ENCODE data around the gene AGR2. TPM values are rescaled to one million over a fixed set of nuclear protein-coding genes. Genes with fewer than 3 reads are reported as not detected.

Gene AGR2
- total and polyA plus RNA-seq, 2 donors (not counting 1 experiment from before 2014, with no cell fraction given), result not detected

DNA sequence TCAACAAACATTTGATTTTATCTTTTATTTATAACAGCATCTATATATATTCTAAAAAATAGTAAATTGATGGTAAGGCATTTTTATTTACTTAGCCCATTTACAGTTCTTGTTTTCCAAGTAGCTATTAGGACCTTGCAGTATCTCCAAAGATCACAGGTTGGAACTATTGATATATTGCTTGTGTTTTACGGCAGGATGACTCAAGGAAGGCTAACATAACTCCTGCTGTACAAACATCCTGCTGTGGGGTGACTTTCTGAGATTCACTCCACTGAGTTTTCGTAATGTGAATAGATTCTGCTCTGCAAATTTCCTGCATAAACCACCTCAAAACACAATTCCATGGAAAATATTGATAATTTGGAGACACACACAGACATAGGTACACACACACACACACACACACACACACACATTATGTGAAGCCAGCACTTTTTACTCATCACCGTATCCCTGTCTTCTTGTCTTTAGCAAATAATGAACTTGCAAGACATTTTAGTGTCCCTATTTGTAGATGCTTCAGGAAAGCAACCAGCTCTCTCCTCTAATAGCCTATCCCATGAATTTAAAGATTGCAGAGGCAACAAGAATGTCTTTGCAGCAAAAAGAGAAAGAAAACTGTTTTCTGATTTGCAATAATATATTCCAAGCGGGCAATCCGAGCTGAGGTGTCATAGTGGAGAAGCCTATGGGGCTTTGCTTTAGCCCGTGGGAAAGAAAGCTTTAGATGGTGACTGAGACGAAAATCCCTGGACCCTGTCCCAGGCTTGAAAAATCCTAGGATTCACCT, 722 bp downstream of the AGR2 start:
- H3K9me3 ChIP-seq (ENCODE audit: control insufficient read depth, insufficient read depth, low read depth, low read length), result no peaks in the 10 kb centered on the region
- H3K4me3 ChIP-seq (replicated peaks in 1 of 4; ENCODE audit: control extremely low read depth in 1 of 4, insufficient read depth in 1 of 4, low read depth in 3 of 4, low read length in 4 of 4), result no peak overlapping the region
- no peaks in the 10 kb centered on the region for H4K20me1 ChIP-seq (ENCODE audit: control insufficient read depth, extremely low read depth, insufficient read depth, low read length)
- no peaks in the 10 kb centered on the region for H3K36me3 ChIP-seq (ENCODE audit: control insufficient read depth, insufficient read depth, low read length)
- no peak overlapping the region for H3K27ac ChIP-seq (ENCODE audit: insufficient read depth, low read length)
- peaks cover 1% of the 10 kb centered on the region for H3K27me3 ChIP-seq (ENCODE audit: control insufficient read depth, insufficient read depth, low read length)
- H2AFZ ChIP-seq (ENCODE audit: low read length), result no peak overlapping the region
- H3K79me2 ChIP-seq (ENCODE audit: control insufficient read depth, insufficient read depth, low read length), result no peaks in the 10 kb centered on the region
- DNase-seq (ENCODE audit: low read depth in 2 of 2), result no peak
- no peaks in the 10 kb centered on the region for H3K4me1 ChIP-seq (ENCODE audit: control insufficient read depth, extremely low read depth, insufficient read depth, low read length)
- TF ChIP-seq EZH2 (IDR thresholded peaks at IDR 0.05; ENCODE audit: low read length, missing control alignments) (no peak), CTCF (conservative IDR thresholded peaks at IDR 0.05 in 1 of 2, IDR thresholded peaks at IDR 0.05 in 1 of 2; ENCODE audit: low read depth in 1 of 2, low read length in 2 of 2) (no peak)
- H3K4me2 ChIP-seq (ENCODE audit: extremely low read depth, insufficient read depth, low read length), result no peak overlapping the region
- H3K9ac ChIP-seq (ENCODE audit: insufficient read depth, low read length), result no peak overlapping the region

GRCh38 chr7:16803125-16803524, 1.7 kb downstream of the AGR2 start:
- TF ChIP-seq CTCF (conservative IDR thresholded peaks at IDR 0.05 in 1 of 2, IDR thresholded peaks at IDR 0.05 in 1 of 2; ENCODE audit: low read depth in 1 of 2, low read length in 2 of 2), result no peak
- no peak for TF ChIP-seq EZH2 (IDR thresholded peaks at IDR 0.05; ENCODE audit: low read length, missing control alignments)

GRCh38 chr7:16801579-16801978, 3.2 kb downstream of the AGR2 start:
- Histone ChIP-seq H4K20me1 (ENCODE audit: control insufficient read depth, extremely low read depth, insufficient read depth, low read length) (no peaks in the 10 kb centered on the region), H3K4me1 (ENCODE audit: control insufficient read depth, extremely low read depth, insufficient read depth, low read length) (no peaks in the 10 kb centered on the region), H3K9ac (ENCODE audit: insufficient read depth, low read length) (no peak overlapping the region), H2AFZ (ENCODE audit: low read length) (no peak overlapping the region), H3K9me3 (ENCODE audit: control insufficient read depth, insufficient read depth, low read depth, low read length) (no peaks in the 10 kb centered on the region), H3K4me2 (ENCODE audit: extremely low read depth, insufficient read depth, low read length) (no peak overlapping the region), H3K79me2 (ENCODE audit: control insufficient read depth, insufficient read depth, low read length) (no peaks in the 10 kb centered on the region), H3K27me3 (ENCODE audit: control insufficient read depth, insufficient read depth, low read length) (peaks cover 2% of the 10 kb centered on the region), H3K36me3 (ENCODE audit: control insufficient read depth, insufficient read depth, low read length) (no peaks in the 10 kb centered on the region), H3K27ac (ENCODE audit: insufficient read depth, low read length) (no peak overlapping the region), H3K4me3 (replicated peaks in 1 of 4; ENCODE audit: control extremely low read depth in 1 of 4, insufficient read depth in 1 of 4, low read depth in 3 of 4, low read length in 4 of 4) (no peak overlapping the region)
- no peak for TF ChIP-seq EZH2 (IDR thresholded peaks at IDR 0.05; ENCODE audit: low read length, missing control alignments)
- no peak for TF ChIP-seq CTCF (conservative IDR thresholded peaks at IDR 0.05 in 1 of 2, IDR thresholded peaks at IDR 0.05 in 1 of 2; ENCODE audit: low read depth in 1 of 2, low read length in 2 of 2)
- DNase-seq (ENCODE audit: low read depth in 2 of 2), result no peak

More at GRCh38 chr7:16803125-16803524, 1.7 kb downstream of the AGR2 start:
- H4K20me1 ChIP-seq (ENCODE audit: control insufficient read depth, extremely low read depth, insufficient read depth, low read length), result no peaks in the 10 kb centered on the region
- no peaks in the 10 kb centered on the region for H3K36me3 ChIP-seq (ENCODE audit: control insufficient read depth, insufficient read depth, low read length)
- no peak overlapping the region for H2AFZ ChIP-seq (ENCODE audit: low read length)
- no peak overlapping the region for H3K9ac ChIP-seq (ENCODE audit: insufficient read depth, low read length)
- H3K4me2 ChIP-seq (ENCODE audit: extremely low read depth, insufficient read depth, low read length), result no peak overlapping the region
- no peak overlapping the region for H3K27ac ChIP-seq (ENCODE audit: insufficient read depth, low read length)
- H3K4me3 ChIP-seq (replicated peaks in 1 of 4; ENCODE audit: control extremely low read depth in 1 of 4, insufficient read depth in 1 of 4, low read depth in 3 of 4, low read length in 4 of 4), result no peak overlapping the region
- no peaks in the 10 kb centered on the region for H3K79me2 ChIP-seq (ENCODE audit: control insufficient read depth, insufficient read depth, low read length)
- peaks cover 2% of the 10 kb centered on the region for H3K27me3 ChIP-seq (ENCODE audit: control insufficient read depth, insufficient read depth, low read length)
- no peaks in the 10 kb centered on the region for H3K4me1 ChIP-seq (ENCODE audit: control insufficient read depth, extremely low read depth, insufficient read depth, low read length)
- no peak for DNase-seq (ENCODE audit: low read depth in 2 of 2)
- H3K9me3 ChIP-seq (ENCODE audit: control insufficient read depth, insufficient read depth, low read depth, low read length), result no peaks in the 10 kb centered on the region
